IMR-90 (cell line): ENCODE measurements around the gene RASGRF2. TPM values are rescaled to one million over a fixed set of nuclear protein-coding genes. Genes with fewer than 3 reads are reported as not detected.

ENCODE experiments used
- ATAC-seq: fragments of 200-7000 bp; cut with Tn5 transposase; 2 replicates; pipeline ENCODE4 v1.9.1; 2020; ENCODE audit warnings: low read depth, mild to moderate bottlenecking, moderate library complexity
- BruUV-seq: library from RNA; stranded (reverse); fragments of 400-500 nt; replicated peaks from 2 replicates; lab custom pipeline; 2021; lab: Mats Ljungman, UMichigan
- CTCF ChIA-PET: fragments of 300-600 bp; formaldehyde crosslinking; extraction: SDS; loops from one replicate; lab custom pipeline; 2021; ENCODE audit warnings: antibody characterized with exemption; lab: Yijun Ruan, JAX
- POLR2A ChIA-PET: fragments of 300-600 bp; sonication (Branson Sonifier 250); formaldehyde crosslinking; loops from one replicate; lab custom pipeline; 2022; ENCODE audit warnings: antibody characterized with exemption; ENCODE audit not compliant: unreplicated experiment; lab: Charles Lee
- DNase-seq: peaks from one replicate; pipeline ENCODE4 v3.0.0; 2013
- H2AFZ ChIP-seq: replicated peaks from 2 replicates; pipeline ENCODE3; 2013; ENCODE audit warnings: low read length, mild to moderate bottlenecking; ENCODE audit not compliant: poor library complexity
- H2AK5ac ChIP-seq: 2 replicates; pipeline ENCODE4 v1.6.1; 2013; ENCODE audit warnings: low read depth, low read length, inconsistent platforms
- H2AK9ac ChIP-seq: replicated peaks from 2 replicates; pipeline ENCODE3; 2013; ENCODE audit warnings: mild to moderate bottlenecking, low read depth, low read length, moderate library complexity; ENCODE audit not compliant: poor library complexity
- H2BK120ac ChIP-seq: 2 replicates; pipeline ENCODE4 v1.6.1; 2013; ENCODE audit warnings: low read depth, low read length, inconsistent platforms
- H2BK15ac ChIP-seq: 3 replicates; pipeline ENCODE4 v1.6.1; 2013; ENCODE audit warnings: low read depth, low read length, inconsistent platforms
- H2BK20ac ChIP-seq: 2 replicates; pipeline ENCODE4 v1.6.1; 2013; ENCODE audit warnings: low read depth, mild to moderate bottlenecking, inconsistent platforms, low read length, moderate library complexity
- H2BK5ac ChIP-seq: 2 replicates; pipeline ENCODE4 v1.6.1; 2013; ENCODE audit warnings: mild to moderate bottlenecking, low read depth, low read length, inconsistent platforms; ENCODE audit not compliant: poor library complexity, severe bottlenecking
- H3K14ac ChIP-seq: replicated peaks from 2 replicates; pipeline ENCODE4 v1.6.1; 2013; ENCODE audit warnings: low read depth, low read length, inconsistent platforms
- H3K18ac ChIP-seq: 2 replicates; pipeline ENCODE4 v1.6.1; 2013; ENCODE audit warnings: low read depth, low read length, control low read depth
- H3K23ac ChIP-seq: 2 replicates; pipeline ENCODE4 v1.6.1; 2013; ENCODE audit warnings: low read depth, low read length, inconsistent platforms
- H3K27ac ChIP-seq: 2 replicates; pipeline ENCODE4 v1.5.1; 2013; ENCODE audit warnings: mild to moderate bottlenecking, control low read depth, low read length; ENCODE audit not compliant: insufficient read depth
- H3K27me3 ChIP-seq: 2 replicates; pipeline ENCODE4 v1.6.1; 2013; ENCODE audit warnings: low read length; ENCODE audit not compliant: control insufficient read depth, insufficient read depth
- H3K36me3 ChIP-seq: 2 replicates; pipeline ENCODE4 v1.6.1; 2013; ENCODE audit warnings: low read length, mixed read lengths; ENCODE audit not compliant: control insufficient read depth, insufficient read depth
- H3K4ac ChIP-seq: 2 replicates; pipeline ENCODE4 v1.6.1; 2013; ENCODE audit warnings: low read depth, low read length, inconsistent platforms
- H3K4me1 ChIP-seq: 2 replicates; pipeline ENCODE4 v1.6.1; 2013; ENCODE audit warnings: low read length, mixed read lengths; ENCODE audit not compliant: control insufficient read depth, insufficient read depth
- H3K4me2 ChIP-seq: 2 replicates; pipeline ENCODE4 v1.6.1; 2013; ENCODE audit warnings: low read depth, mild to moderate bottlenecking, control low read depth, low read length, moderate library complexity
- H3K4me3 ChIP-seq: 2 replicates; pipeline ENCODE4 v1.5.1; 2013; ENCODE audit warnings: low read depth, mild to moderate bottlenecking, control low read depth, low read length, moderate library complexity; ENCODE audit not compliant: insufficient read depth
- H3K56ac ChIP-seq: 2 replicates; pipeline ENCODE4 v1.6.1; 2013; ENCODE audit warnings: low read length, inconsistent platforms; ENCODE audit not compliant: insufficient read depth; ENCODE audit errors: extremely low read depth
- H3K79me1 ChIP-seq, 2 experiments: 2 replicates each; pipeline ENCODE4 v1.6.1; 2013; ENCODE audit warnings: low read length in 2 of 2, inconsistent platforms in 1 of 2, low read depth in 1 of 2
- H3K9ac ChIP-seq: 2 replicates; pipeline ENCODE4 v1.6.1; 2013; ENCODE audit warnings: low read depth, low read length, control low read depth
- H3K9me1 ChIP-seq: 2 replicates; pipeline ENCODE4 v1.6.1; 2013; ENCODE audit warnings: low read length, inconsistent platforms; ENCODE audit not compliant: insufficient read depth
- H3K9me3 ChIP-seq: 2 replicates; pipeline ENCODE4 v1.6.1; 2013; ENCODE audit warnings: low read length; ENCODE audit not compliant: control insufficient read depth, insufficient read depth
- H4K20me1 ChIP-seq: 2 replicates; pipeline ENCODE4 v1.6.1; 2013; ENCODE audit warnings: low read length, inconsistent platforms; ENCODE audit not compliant: insufficient read depth
- H4K5ac ChIP-seq: 2 replicates; pipeline ENCODE4 v1.6.1; 2013; ENCODE audit warnings: mild to moderate bottlenecking, low read depth, low read length, control low read depth
- H4K8ac ChIP-seq, 2 experiments: 2 replicates each; pipeline ENCODE4 v1.6.1; 2013; ENCODE audit warnings: low read depth in 2 of 2, low read length in 2 of 2, control low read depth in 1 of 2, inconsistent platforms in 1 of 2
- H4K91ac ChIP-seq: 2 replicates; pipeline ENCODE4 v1.6.1; 2013; ENCODE audit warnings: low read depth, low read length, inconsistent platforms; ENCODE audit not compliant: insufficient read depth
- BHLHE40 ChIP-seq: fragments of 150-350 bp; IDR thresholded peaks from 2 replicates; pipeline ENCODE4 v1.6.1; 2016; ENCODE audit warnings: mild to moderate bottlenecking, low read depth, low read length
- CEBPB ChIP-seq: IDR thresholded peaks from 2 replicates; pipeline ENCODE4 v1.6.1; 2012; ENCODE audit warnings: low read depth, low read length, improper control_type of control experiment
- CHD1 ChIP-seq: IDR thresholded peaks from 2 replicates; pipeline ENCODE4 v1.6.1; 2012; ENCODE audit warnings: low read depth, low read length, improper control_type of control experiment
- CTCF ChIP-seq: conservative IDR thresholded peaks from 2 replicates; pipeline ENCODE4 v1.5.1; 2012; ENCODE audit warnings: mild to moderate bottlenecking, low read depth, low read length, improper control_type of control experiment
- ELK1 ChIP-seq: fragments of 150-350 bp; IDR thresholded peaks from 2 replicates; pipeline ENCODE4 v1.6.1; 2016; ENCODE audit warnings: low read depth, mild to moderate bottlenecking, low read length, moderate library complexity, borderline replicate concordance
- MAFK ChIP-seq: IDR thresholded peaks from 2 replicates; pipeline ENCODE4 v1.6.1; 2012; ENCODE audit warnings: low read depth, low read length, improper control_type of control experiment
- MAZ ChIP-seq: IDR thresholded peaks from 2 replicates; pipeline ENCODE4 v1.6.1; 2012; ENCODE audit warnings: low read depth, mild to moderate bottlenecking, low read length, improper control_type of control experiment, moderate library complexity, borderline replicate concordance
- NFE2L2 ChIP-seq: fragments of 150-350 bp; IDR thresholded peaks from 2 replicates; pipeline ENCODE4 v1.6.1; 2016; ENCODE audit warnings: low read depth, mild to moderate bottlenecking, low read length
- POLR2A ChIP-seq: IDR thresholded peaks from 2 replicates; pipeline ENCODE4 v1.6.1; 2012; ENCODE audit warnings: mild to moderate bottlenecking, low read depth, low read length
- RAD21 ChIP-seq: IDR thresholded peaks from 2 replicates; pipeline ENCODE4 v1.6.1; 2012; ENCODE audit warnings: low read length, improper control_type of control experiment
- RCOR1 ChIP-seq: IDR thresholded peaks from 2 replicates; pipeline ENCODE4 v1.6.1; 2012; ENCODE audit warnings: mild to moderate bottlenecking, low read length, improper control_type of control experiment; ENCODE audit not compliant: insufficient replicate concordance
- RFX5 ChIP-seq: IDR thresholded peaks from 2 replicates; pipeline ENCODE4 v1.8.0; 2012; ENCODE audit warnings: low read depth, mild to moderate bottlenecking, low read length, moderate library complexity
- SMC3 ChIP-seq: fragments of 150-350 bp; IDR thresholded peaks from 2 replicates; pipeline ENCODE4 v1.6.1; 2016; ENCODE audit warnings: low read depth, mild to moderate bottlenecking, antibody characterized with exemption, low read length, moderate library complexity
- USF2 ChIP-seq: fragments of 150-350 bp; IDR thresholded peaks from 2 replicates; pipeline ENCODE4 v1.6.1; 2017; ENCODE audit warnings: mild to moderate bottlenecking, antibody characterized with exemption, low read length, low read depth
- WGBS, 2 experiments: methylation state at CpG; one replicate each; pipeline versions ENCODE4 v1.1.5 to v1.1.7; 2013; ENCODE audit warnings: missing lambda C conversion rate in 2 of 2; ENCODE audit not compliant: insufficient read length in 1 of 2; ENCODE audit errors: extremely low coverage in 2 of 2; 5-methylcytosine and 5-hydroxymethylcytosine counted together
- dilution Hi-C: fragments of 300-500 bp; cut with HindIII; formaldehyde crosslinking; loops from one replicate; pipeline ENCODE4 v1.14.3; 2018; ENCODE audit warnings: low sequenced_read_pairs; ENCODE audit not compliant: unreplicated experiment
- in situ Hi-C: fragments of 300-500 bp; cut with MboI; formaldehyde crosslinking; loops from 3 replicates; pipeline ENCODE4 v1.14.3; 2019; ENCODE audit warnings: low sequenced_read_pairs, inconsistent platforms, mixed read lengths
- intact Hi-C: fragments of 100-400 bp; cut with micrococcal nuclease; formaldehyde crosslinking; loops from 2 replicates; pipeline ENCODE4 v1.10.0; 2022
- polyA plus RNA-seq, 3 experiments: library from polyadenylated mRNA; depleted of rRNA; stranded (reverse); fragments of >200 nt; gene quantifications; 2 replicates each; pipeline ENCODE4 v1.2.3, GENCODE V29; 2012; ENCODE audit warnings: low replicate concordance in 1 of 3
- total RNA-seq: library from RNA; depleted of rRNA; stranded (reverse); fragments of >200 nt; gene quantifications from 2 replicates; pipeline ENCODE4 v1.2.3, GENCODE V29; 2012

RASGRF2 gene
- total and polyA plus RNA-seq, 2 of the 4 experiments (the other 2 are of a cell fraction), result 2.9 to 5.0 TPM

- no TSS peak for BruUV-seq
- in situ Hi-C loops (no loop called here), dilution Hi-C loops (no loop called here), intact Hi-C loops (no loop called here)
- no peak overlapping the region for H2AFZ ChIP-seq
- no peaks in the 10 kb centered on the region; the same call in 1 of the 2 replicates for H4K20me1 ChIP-seq
- H3K4me2 ChIP-seq, result no peak overlapping the region
- no peak overlapping the region for H3K27ac ChIP-seq
- H3K4me1 ChIP-seq, result no peaks in the 10 kb centered on the region
- ATAC-seq (no peak), DNase-seq (no peak)
- H3K9ac ChIP-seq, result no peak overlapping the region
- H4K8ac ChIP-seq, result no peak overlapping the region
- TF ChIP-seq CEBPB, result no peak
- no peak for TF ChIP-seq BHLHE40
- TF ChIP-seq ELK1, result no peak
- no peak for TF ChIP-seq POLR2A
- no peak for TF ChIP-seq RFX5
- no peak for TF ChIP-seq CTCF
- TF ChIP-seq MAZ, result no peak
- TF ChIP-seq SMC3, result no peak
- TF ChIP-seq MAFK, result no peak
- TF ChIP-seq USF2, result no peak
- no peak for TF ChIP-seq RCOR1
- no peak for TF ChIP-seq CHD1
- TF ChIP-seq NFE2L2, result no peak
- TF ChIP-seq RAD21, result no peak
- H2AK9ac ChIP-seq, result no peak overlapping the region
- CTCF ChIA-PET, result no interaction called here
- H3K4me3 ChIP-seq, result no peak overlapping the region
- no peaks in the 10 kb centered on the region for H3K9me3 ChIP-seq
- peaks cover 6% of the 10 kb centered on the region; the same call in 1 of the 2 replicates for H3K36me3 ChIP-seq
- no peak overlapping the region for H2AK5ac ChIP-seq
- whole genome bisulfite sequencing, 2 experiments, result no CpG with 5 or more reads among the region's 3 CpGs
- H3K27me3 ChIP-seq, result no peaks in the 10 kb centered on the region
- POLR2A ChIA-PET, result interaction anchor here (0.6 kb wide), 1 partner anchor 24 kb away, joined by 3 read pairs; no protein-coding TSS in a partner anchor
- no peak overlapping the region for H2BK15ac ChIP-seq
- H2BK120ac ChIP-seq, result no peak overlapping the region
- H3K14ac ChIP-seq, result no peak overlapping the region
- H3K9me1 ChIP-seq, result peaks cover 6% of the 10 kb centered on the region; the same call in 1 of the 2 replicates
- H4K5ac ChIP-seq, result no peak overlapping the region
- H3K18ac ChIP-seq, result no peak overlapping the region
- no peak overlapping the region for H4K91ac ChIP-seq
- H2BK20ac ChIP-seq, result no peak overlapping the region
- H2BK5ac ChIP-seq, result no peak overlapping the region
- H3K56ac ChIP-seq, result no peak overlapping the region
- H3K23ac ChIP-seq, result no peak overlapping the region
- H3K4ac ChIP-seq, result no peak overlapping the region
- H3K79me1 ChIP-seq, result no peaks in the 10 kb centered on the region; a peak in 1 of 4 replicates
Measured at GRCh38 chr5:81177061-81177460, 216.9 kb downstream of the RASGRF2 start.
